Upper lobe of right lung (tissue), 1 donor: ENCODE results near the gene CHPF. TPM values are rescaled to one million over a fixed set of nuclear protein-coding genes. Genes with fewer than 3 reads are reported as not detected.

Experiments used
- ATAC-seq: fragments of 200-7000 bp; cut with Tn5 transposase; one replicate; pipeline ENCODE4 v1.9.1; 2020; ENCODE audit warnings: mild to moderate bottlenecking, moderate library complexity
- DNase-seq: peaks from one replicate; pipeline ENCODE4 v3.0.0-alpha.2; 2020
- H3K27ac ChIP-seq: fragments of 200-600 bp; one replicate; pipeline ENCODE4 v1.8.0; 2022
- H3K27me3 ChIP-seq: fragments of 200-600 bp; one replicate; pipeline ENCODE4 v1.8.0; 2022; ENCODE audit warnings: mild to moderate bottlenecking
- H3K36me3 ChIP-seq: fragments of 200-600 bp; one replicate; pipeline ENCODE4 v1.8.0; 2022
- H3K4me1 ChIP-seq: fragments of 200-600 bp; one replicate; pipeline ENCODE4 v1.8.0; 2022
- H3K4me3 ChIP-seq: fragments of 200-600 bp; one replicate; pipeline ENCODE4 v1.8.0; 2022; ENCODE audit warnings: mild to moderate bottlenecking
- H3K9me3 ChIP-seq: fragments of 200-600 bp; one replicate; pipeline ENCODE4 v1.8.0; 2022
- intact Hi-C: fragments of 100-400 bp; cut with DNase I; formaldehyde crosslinking; loops from one replicate; pipeline ENCODE4 v1.11.0; 2022
- total RNA-seq: library from RNA; stranded (reverse); fragmentation: NEBNext Ultra II Directional; extraction: Animal tissue kit (Norgen Biotek cat#: 25700); gene quantifications from one replicate; pipeline ENCODE4 v1.2.1, GENCODE V29; 2021
- TF ChIP-seq, protein P1 (sequence below): fragments of 200-600 bp; IDR thresholded peaks from one replicate; pipeline ENCODE4 v1.8.0; 2022; ENCODE audit warnings: antibody characterized with exemption
- donor health status: DM: no; HTN: yes; CAD: no; lungs with severe emphysema.

The CHPF gene
- total RNA-seq, 1 donor from 2014 or later: 45.3 TPM

GRCh38 chr2:219498280-219499057 lies 45.1 kb downstream of the CHPF start, which contains the start of gene GMPPA:
GMPPA (plus strand) TSS chr2:219498891; CDS start chr2:219499976, 1,085 bp downstream.
- peaks cover 4% of the 10 kb centered on the region for H3K36me3 ChIP-seq
- ATAC-seq (peak; percentile 93), DNase-seq (peak; percentile 97)
- peak within 1 kb of the TSS; percentile 90 for H3K4me3 ChIP-seq
- intact Hi-C loops: no loop called here
- H3K4me1 ChIP-seq: peaks cover 21% of the 10 kb centered on the region
- H3K9me3 ChIP-seq: no peaks in the 10 kb centered on the region
- H3K27me3 ChIP-seq: peaks cover 38% of the 10 kb centered on the region
- peak within 1 kb of the TSS; percentile 89 for H3K27ac ChIP-seq
- TF ChIP-seq, protein P1, sequence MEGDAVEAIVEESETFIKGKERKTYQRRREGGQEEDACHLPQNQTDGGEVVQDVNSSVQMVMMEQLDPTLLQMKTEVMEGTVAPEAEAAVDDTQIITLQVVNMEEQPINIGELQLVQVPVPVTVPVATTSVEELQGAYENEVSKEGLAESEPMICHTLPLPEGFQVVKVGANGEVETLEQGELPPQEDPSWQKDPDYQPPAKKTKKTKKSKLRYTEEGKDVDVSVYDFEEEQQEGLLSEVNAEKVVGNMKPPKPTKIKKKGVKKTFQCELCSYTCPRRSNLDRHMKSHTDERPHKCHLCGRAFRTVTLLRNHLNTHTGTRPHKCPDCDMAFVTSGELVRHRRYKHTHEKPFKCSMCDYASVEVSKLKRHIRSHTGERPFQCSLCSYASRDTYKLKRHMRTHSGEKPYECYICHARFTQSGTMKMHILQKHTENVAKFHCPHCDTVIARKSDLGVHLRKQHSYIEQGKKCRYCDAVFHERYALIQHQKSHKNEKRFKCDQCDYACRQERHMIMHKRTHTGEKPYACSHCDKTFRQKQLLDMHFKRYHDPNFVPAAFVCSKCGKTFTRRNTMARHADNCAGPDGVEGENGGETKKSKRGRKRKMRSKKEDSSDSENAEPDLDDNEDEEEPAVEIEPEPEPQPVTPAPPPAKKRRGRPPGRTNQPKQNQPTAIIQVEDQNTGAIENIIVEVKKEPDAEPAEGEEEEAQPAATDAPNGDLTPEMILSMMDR: no peak

- peak; percentile 96 for DNase-seq
- H3K4me1 ChIP-seq: peaks cover 21% of the 10 kb centered on the region
- H3K27me3 ChIP-seq: peaks cover 46% of the 10 kb centered on the region
- peak; percentile 85 for ATAC-seq
- no peaks in the 10 kb centered on the region for H3K36me3 ChIP-seq
- intact Hi-C loops: no loop called here
- H3K4me3 ChIP-seq: peak overlapping the region; percentile 90
- peak overlapping the region; percentile 89 for H3K27ac ChIP-seq
- H3K9me3 ChIP-seq: no peaks in the 10 kb centered on the region
- TF ChIP-seq, protein P1: no peak
Measured at GRCh38 chr2:219497495-219498279, 45.9 kb downstream of the CHPF start.

DNA sequence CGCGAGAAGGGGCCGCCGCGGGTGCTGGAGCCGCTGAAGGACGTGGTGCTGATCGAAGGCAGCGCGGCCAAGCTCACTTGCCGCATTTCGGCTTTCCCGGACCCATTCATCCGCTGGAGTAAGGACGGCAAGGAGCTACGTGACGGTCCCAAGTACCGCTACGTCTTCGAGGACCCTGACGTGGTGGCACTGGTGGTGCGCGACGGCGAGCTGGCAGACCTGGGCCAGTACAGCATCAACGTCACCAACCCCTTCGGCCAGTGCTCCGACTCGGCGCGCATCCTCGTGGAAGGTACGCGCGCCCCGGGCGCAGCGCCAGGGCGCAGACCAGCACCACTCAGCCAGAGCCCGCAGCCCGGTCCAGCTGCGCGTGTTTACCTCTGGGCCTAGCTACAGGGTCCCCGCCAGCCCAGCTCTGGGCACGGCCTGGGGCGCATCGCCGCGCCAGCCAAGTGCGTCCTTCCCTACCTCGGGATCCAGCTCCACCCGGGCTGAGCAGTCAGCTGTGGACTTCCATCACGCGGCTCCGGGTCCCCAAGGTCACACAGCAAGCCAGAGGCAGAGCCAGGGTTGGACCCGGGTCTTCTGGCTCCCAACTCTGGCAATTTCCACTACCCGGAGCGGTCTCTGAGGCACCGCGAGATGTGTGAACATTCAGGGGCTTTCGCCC lies 46.6 kb downstream of the CHPF start:
- TF ChIP-seq, protein P1: no peak
- ATAC-seq (no peak), DNase-seq (no peak)
- peak overlapping the region; percentile 89 for H3K27ac ChIP-seq
- peaks cover 52% of the 10 kb centered on the region for H3K27me3 ChIP-seq
- H3K4me3 ChIP-seq: peak overlapping the region; percentile 90
- H3K9me3 ChIP-seq: no peaks in the 10 kb centered on the region
- H3K36me3 ChIP-seq: no peaks in the 10 kb centered on the region
- intact Hi-C loops: no loop called here
- peaks cover 21% of the 10 kb centered on the region for H3K4me1 ChIP-seq

GRCh38 chr2:219496247-219496824 lies 47.3 kb downstream of the CHPF start:
- TF ChIP-seq, protein P1: no peak
- H3K36me3 ChIP-seq: no peaks in the 10 kb centered on the region
- peaks cover 58% of the 10 kb centered on the region for H3K27me3 ChIP-seq
- intact Hi-C loops: no loop called here
- H3K4me3 ChIP-seq: no peak overlapping the region
- DNase-seq (no peak), ATAC-seq (no peak)
- H3K27ac ChIP-seq: no peak overlapping the region
- H3K4me1 ChIP-seq: peaks cover 21% of the 10 kb centered on the region
- H3K9me3 ChIP-seq: no peaks in the 10 kb centered on the region

DNA sequence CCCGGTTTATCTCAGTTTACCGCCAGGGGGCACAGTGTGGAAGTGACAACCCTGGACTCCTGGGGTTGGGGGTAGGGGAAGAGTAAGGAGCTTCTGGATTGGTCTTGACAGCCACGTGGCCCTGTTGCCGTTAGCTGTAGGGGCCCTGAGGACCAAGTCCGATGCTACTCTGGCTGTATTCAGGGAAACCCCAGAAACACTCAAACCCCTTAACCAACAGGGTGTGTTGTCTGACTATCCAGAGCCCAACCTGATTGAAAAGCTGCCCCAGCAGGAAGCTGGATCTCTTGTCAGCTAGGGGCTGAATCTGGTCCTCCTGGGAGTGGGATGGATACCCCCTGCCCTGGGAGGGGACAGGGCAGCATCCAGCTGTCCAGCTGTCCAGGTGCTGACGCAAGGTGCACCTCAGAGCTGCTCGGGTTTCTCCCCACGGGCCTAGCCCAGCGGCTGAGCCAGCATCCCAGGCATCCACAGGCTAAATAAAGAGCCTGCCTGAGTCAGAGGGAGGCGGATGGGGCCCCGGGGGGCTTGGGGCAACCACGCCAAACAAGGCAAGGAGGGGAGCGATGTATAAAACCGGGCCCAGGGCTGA lies 48.0 kb downstream of the CHPF start:
- peaks cover 59% of the 10 kb centered on the region for H3K27me3 ChIP-seq
- ATAC-seq: no peak
- no peak overlapping the region for H3K27ac ChIP-seq
- TF ChIP-seq, protein P1: peak; percentile 58
- no peaks in the 10 kb centered on the region for H3K36me3 ChIP-seq
- DNase-seq: no peak
- H3K4me3 ChIP-seq: no peak overlapping the region
- intact Hi-C loops: no loop called here
- peaks cover 21% of the 10 kb centered on the region for H3K4me1 ChIP-seq
- no peaks in the 10 kb centered on the region for H3K9me3 ChIP-seq
